Measurements from ENCODE around the gene KCTD20. TPM values are rescaled to one million over a fixed set of nuclear protein-coding genes. Genes with fewer than 3 reads are reported as not detected.
A peak's percentile ranks its signal among the peaks of the same experiment; 100 is the strongest.

The KCTD20 gene
- total and polyA plus RNA-seq, 2 experiments from 2014 or later, result 22.0 to 25.5 TPM

DNA sequence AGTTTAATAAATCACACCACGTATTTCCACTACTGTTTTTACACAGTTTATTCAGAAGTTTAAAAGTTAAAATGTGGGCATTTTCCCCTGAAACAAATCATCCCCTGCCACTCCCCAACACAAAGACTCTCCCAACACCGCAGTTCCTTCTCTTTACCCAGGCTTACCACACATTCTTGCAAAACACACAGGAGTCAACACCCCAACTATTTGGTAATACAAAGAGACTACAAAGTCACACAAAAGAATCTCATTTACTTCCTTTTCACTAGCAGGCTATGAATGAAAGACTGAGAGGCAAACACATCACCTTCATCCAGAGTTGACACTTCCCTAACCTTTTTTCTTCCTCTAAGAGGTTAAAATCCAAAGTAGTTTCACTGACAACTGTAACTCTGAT lies 51.1 kb downstream of the KCTD20 start:
- Histone ChIP-seq H3K27ac (no peak overlapping the region), H3K4me1 (ENCODE audit: low read depth) (peaks cover 2% of the 10 kb centered on the region), H3K4me3 (no peak overlapping the region), H3K36me3 (peaks cover 40% of the 10 kb centered on the region), H3K9me3 (ENCODE audit: low read depth) (no peaks in the 10 kb centered on the region), H3K27me3 (no peaks in the 10 kb centered on the region)
- TF ChIP-seq, protein P1, sequence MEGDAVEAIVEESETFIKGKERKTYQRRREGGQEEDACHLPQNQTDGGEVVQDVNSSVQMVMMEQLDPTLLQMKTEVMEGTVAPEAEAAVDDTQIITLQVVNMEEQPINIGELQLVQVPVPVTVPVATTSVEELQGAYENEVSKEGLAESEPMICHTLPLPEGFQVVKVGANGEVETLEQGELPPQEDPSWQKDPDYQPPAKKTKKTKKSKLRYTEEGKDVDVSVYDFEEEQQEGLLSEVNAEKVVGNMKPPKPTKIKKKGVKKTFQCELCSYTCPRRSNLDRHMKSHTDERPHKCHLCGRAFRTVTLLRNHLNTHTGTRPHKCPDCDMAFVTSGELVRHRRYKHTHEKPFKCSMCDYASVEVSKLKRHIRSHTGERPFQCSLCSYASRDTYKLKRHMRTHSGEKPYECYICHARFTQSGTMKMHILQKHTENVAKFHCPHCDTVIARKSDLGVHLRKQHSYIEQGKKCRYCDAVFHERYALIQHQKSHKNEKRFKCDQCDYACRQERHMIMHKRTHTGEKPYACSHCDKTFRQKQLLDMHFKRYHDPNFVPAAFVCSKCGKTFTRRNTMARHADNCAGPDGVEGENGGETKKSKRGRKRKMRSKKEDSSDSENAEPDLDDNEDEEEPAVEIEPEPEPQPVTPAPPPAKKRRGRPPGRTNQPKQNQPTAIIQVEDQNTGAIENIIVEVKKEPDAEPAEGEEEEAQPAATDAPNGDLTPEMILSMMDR (IDR thresholded peaks at IDR 0.05; ENCODE audit: low read depth, low read length), result no peak
- peak in 1 of 2 donors; percentile 48 for DNase-seq (ENCODE audit: low read depth in 1 of 2, low spot score in 1 of 2)

DNA sequence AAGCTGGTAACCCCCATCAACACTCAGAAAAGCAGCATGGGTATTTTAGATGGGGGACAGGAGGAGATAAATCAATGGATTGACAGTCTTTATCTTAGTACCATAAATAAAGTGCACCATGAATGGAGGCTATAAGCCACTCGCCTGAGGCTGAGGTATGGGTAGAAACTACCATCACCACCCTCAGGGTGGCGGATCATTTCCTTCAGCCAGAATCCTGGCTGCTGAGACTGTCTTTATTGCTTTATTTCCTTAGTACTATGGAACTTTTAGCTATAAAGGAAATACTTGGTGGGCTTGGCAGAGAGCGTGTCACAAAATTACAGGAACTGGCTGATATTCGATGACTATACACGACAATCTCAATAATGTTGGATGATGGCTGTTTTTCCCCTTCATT lies 52.3 kb downstream of the KCTD20 start:
- H3K36me3 ChIP-seq, result peaks cover 38% of the 10 kb centered on the region
- no peaks in the 10 kb centered on the region for H3K27me3 ChIP-seq
- TF ChIP-seq, protein P1 (IDR thresholded peaks at IDR 0.05; ENCODE audit: low read depth, low read length), result no peak
- no peak for DNase-seq (ENCODE audit: low read depth in 1 of 2, low spot score in 1 of 2)
- H3K4me3 ChIP-seq, result no peak overlapping the region
- no peaks in the 10 kb centered on the region for H3K4me1 ChIP-seq (ENCODE audit: low read depth)
- no peak overlapping the region for H3K27ac ChIP-seq
- H3K9me3 ChIP-seq (ENCODE audit: low read depth), result no peaks in the 10 kb centered on the region

DNA sequence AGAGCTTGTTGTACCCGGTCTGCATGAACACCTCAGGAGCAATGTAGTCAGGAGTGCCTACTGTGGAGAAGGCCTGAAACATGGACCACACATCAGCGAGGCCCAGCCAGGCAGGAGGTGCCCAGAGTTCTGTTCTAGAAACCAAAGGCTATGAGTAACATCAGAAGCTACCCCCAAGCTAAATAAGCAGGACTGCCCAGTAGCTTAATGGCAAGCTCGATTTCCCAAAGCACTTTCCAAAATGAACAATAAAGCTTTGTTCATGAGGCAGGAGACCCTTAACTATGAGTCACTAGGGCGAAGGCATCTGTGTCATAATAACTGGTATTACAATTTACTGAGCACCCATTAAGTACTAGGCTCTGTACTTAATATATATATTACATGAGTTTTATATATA lies 57.1 kb downstream of the KCTD20 start:
- DNase-seq (ENCODE audit: low read depth in 1 of 2, low spot score in 1 of 2), result peak in 1 of 2 donors; percentile 34

DNA sequence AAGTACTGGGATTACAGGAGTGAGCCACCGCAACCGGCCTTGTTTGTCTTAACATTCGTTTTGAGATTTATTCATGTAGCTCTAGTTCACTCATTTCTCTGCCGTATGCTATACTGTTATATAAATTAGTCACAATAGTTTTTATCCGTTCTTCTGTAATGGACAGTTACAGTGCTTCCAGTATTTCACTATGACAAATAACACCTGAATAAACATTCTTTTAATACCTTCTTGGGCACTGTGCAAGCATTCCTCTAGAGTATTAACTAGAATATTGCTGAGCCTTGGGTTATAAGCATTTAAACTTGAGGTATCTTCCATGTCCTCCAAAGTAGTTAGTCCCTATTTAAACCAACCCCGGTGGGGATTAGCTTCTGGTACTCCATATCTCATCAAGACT lies 58.9 kb downstream of the KCTD20 start:
- no peak for DNase-seq (ENCODE audit: low read depth in 1 of 2, low spot score in 1 of 2)
- Histone ChIP-seq H3K4me1 (ENCODE audit: low read depth) (no peaks in the 10 kb centered on the region), H3K4me3 (no peak overlapping the region), H3K9me3 (ENCODE audit: low read depth) (no peaks in the 10 kb centered on the region), H3K36me3 (peaks cover 12% of the 10 kb centered on the region), H3K27ac (no peak overlapping the region), H3K27me3 (no peaks in the 10 kb centered on the region)
- TF ChIP-seq, protein P1 (IDR thresholded peaks at IDR 0.05; ENCODE audit: low read depth, low read length), result no peak

More for the DNA sequence above, 57.1 kb downstream of the KCTD20 start:
- H3K36me3 ChIP-seq, result peaks cover 27% of the 10 kb centered on the region
- no peak overlapping the region for H3K27ac ChIP-seq
- H3K27me3 ChIP-seq, result no peaks in the 10 kb centered on the region
- no peaks in the 10 kb centered on the region for H3K4me1 ChIP-seq (ENCODE audit: low read depth)
- H3K9me3 ChIP-seq (ENCODE audit: low read depth), result no peaks in the 10 kb centered on the region
- H3K4me3 ChIP-seq, result no peak overlapping the region
- TF ChIP-seq, protein P1 (IDR thresholded peaks at IDR 0.05; ENCODE audit: low read depth, low read length), result no peak

DNA sequence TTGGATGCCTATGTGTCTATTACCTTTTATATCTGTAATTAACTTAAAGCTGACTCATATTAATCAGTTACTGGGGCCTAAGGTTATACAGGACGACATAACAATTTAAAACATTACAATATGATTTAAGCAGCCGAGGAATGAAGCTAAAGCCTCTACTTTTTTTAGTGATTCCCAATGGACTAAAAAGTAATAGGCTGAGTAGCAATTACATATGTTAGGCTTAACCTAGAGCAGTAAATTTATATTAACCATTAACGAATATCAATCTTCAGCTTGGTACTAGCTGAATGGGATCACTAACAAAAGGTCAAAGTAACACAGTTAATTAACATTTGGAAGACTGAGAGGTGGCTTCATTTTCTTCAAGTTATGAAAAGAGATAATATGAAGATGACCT lies 61.4 kb downstream of the KCTD20 start:
- Histone ChIP-seq H3K36me3 (no peaks in the 10 kb centered on the region), H3K4me3 (no peak overlapping the region), H3K9me3 (ENCODE audit: low read depth) (no peaks in the 10 kb centered on the region), H3K27me3 (no peaks in the 10 kb centered on the region), H3K4me1 (ENCODE audit: low read depth) (no peaks in the 10 kb centered on the region), H3K27ac (no peak overlapping the region)
- DNase-seq (ENCODE audit: low read depth in 1 of 2, low spot score in 1 of 2), result no peak
- TF ChIP-seq, protein P1 (IDR thresholded peaks at IDR 0.05; ENCODE audit: low read depth, low read length), result no peak

- no peaks in the 10 kb centered on the region for H3K4me1 ChIP-seq (ENCODE audit: low read depth)
- peak in 1 of 2 donors; percentile 51 for DNase-seq (ENCODE audit: low read depth in 1 of 2, low spot score in 1 of 2)
- no peaks in the 10 kb centered on the region for H3K36me3 ChIP-seq
- no peak overlapping the region for H3K4me3 ChIP-seq
- TF ChIP-seq, protein P1 (IDR thresholded peaks at IDR 0.05; ENCODE audit: low read depth, low read length), result no peak
- no peaks in the 10 kb centered on the region for H3K9me3 ChIP-seq (ENCODE audit: low read depth)
- no peaks in the 10 kb centered on the region for H3K27me3 ChIP-seq
- H3K27ac ChIP-seq, result no peak overlapping the region
Observed at GRCh38 chr6:36504982-36505381, 62.2 kb downstream of the KCTD20 start.

Measured in cardiac muscle cell (in vitro differentiated cells and primary cell).